ENCODE data around the gene GHR.

GRCh38 chr5:42521406-42521805, 98.2 kb downstream of the GHR start:
- TF ChIP-seq POLR2AphosphoS5 (IDR thresholded peaks at IDR 0.05; ENCODE audit: borderline replicate concordance, low read depth, low read length): no peak
- no peak for TF ChIP-seq EZH2 (IDR thresholded peaks at IDR 0.05)
- TF ChIP-seq FOXP2 (optimal IDR thresholded peaks at IDR 0.05; ENCODE audit: control extremely low read depth, extremely low read length, insufficient read depth): no peak

Measured in SK-N-MC (cell line).